ENCODE results near the gene NLGN4Y.

The NLGN4Y gene

DNA sequence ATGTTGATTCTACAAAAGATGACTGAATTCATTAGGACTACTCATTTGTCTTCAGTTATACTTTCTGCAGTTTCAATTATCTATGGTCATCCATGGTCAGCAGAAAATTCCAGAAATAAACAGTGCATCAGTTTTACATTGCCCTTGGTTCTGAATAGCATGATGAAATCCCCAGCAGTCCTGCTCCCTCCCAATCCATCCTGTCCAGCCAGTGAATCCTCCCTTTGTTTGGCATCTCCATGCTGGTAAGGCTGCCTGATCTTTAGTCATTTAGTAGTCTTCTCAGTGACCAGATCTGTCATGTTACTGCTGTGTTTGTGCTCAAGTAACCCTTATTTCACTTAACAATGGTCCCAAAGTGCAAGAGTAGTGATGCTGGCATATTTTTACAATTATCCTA lies 239.3 kb downstream of the NLGN4Y start:
- ATAC-seq: no peak
- H3K9me3 Mint-ChIP-seq: no peaks in the 10 kb centered on the region
- no peaks in the 10 kb centered on the region for H3K4me1 Mint-ChIP-seq

DNA sequence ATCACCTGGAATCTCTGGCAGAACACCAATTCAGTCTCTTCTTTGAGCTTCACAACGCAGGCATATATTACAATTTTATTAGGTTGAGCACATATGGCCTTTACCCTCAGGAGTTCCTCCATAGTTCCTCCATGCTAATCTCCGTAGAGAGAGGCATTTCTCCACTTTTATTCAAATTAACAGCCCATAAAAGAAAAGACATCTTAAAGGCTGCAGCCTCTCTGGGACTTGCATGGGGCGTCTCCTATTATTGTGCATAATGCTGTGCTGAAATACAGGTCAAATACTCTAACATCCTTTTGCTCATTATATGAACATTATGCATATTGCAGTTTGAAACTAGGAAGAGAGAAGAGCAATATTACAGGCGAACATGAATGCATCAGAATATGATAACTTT lies 253.9 kb downstream of the NLGN4Y start:
- H3K27me3 Mint-ChIP-seq: no peaks in the 10 kb centered on the region
- ATAC-seq: no peak
- H3K9me3 Mint-ChIP-seq: peaks cover 4% of the 10 kb centered on the region
- no peak overlapping the region for H3K27ac Mint-ChIP-seq
- H3K4me3 Mint-ChIP-seq: no peak overlapping the region
- DNase-seq: no peak
- H3K36me3 Mint-ChIP-seq (ENCODE audit: low read depth): no peaks in the 10 kb centered on the region
- H3K4me1 Mint-ChIP-seq: no peaks in the 10 kb centered on the region

More for the DNA sequence above, 239.3 kb downstream of the NLGN4Y start:
- DNase-seq: no peak
- Mint-ChIP-seq H3K27ac (no peak overlapping the region), H3K36me3 (ENCODE audit: low read depth) (no peaks in the 10 kb centered on the region), H3K27me3 (no peaks in the 10 kb centered on the region), H3K4me3 (no peak overlapping the region)

DNA sequence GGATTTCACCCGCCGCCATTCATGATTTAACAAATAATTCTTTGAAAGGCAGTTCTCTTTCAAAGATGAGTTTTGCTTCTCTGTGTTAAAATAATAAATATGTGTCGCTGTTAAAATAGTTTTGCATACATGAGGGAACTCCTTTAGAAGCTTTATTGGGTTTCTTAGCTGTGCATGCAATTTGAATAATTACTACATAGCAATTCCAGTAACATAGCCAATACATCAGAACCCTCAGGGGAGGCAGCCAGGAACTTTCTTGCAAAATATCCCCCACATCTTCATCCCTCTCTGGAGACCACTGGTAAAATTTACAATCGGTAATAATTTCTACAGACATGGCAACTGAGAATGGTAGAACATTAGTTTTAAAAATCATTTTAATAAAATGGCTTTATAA lies 268.8 kb downstream of the NLGN4Y start:
- no peak overlapping the region for H3K27ac Mint-ChIP-seq
- H3K4me3 Mint-ChIP-seq: no peak overlapping the region
- H3K36me3 Mint-ChIP-seq (ENCODE audit: low read depth): no peaks in the 10 kb centered on the region
- peaks cover 5% of the 10 kb centered on the region for H3K9me3 Mint-ChIP-seq
- H3K27me3 Mint-ChIP-seq: no peaks in the 10 kb centered on the region
- ATAC-seq (no peak), DNase-seq (no peak)
- no peaks in the 10 kb centered on the region for H3K4me1 Mint-ChIP-seq

DNA sequence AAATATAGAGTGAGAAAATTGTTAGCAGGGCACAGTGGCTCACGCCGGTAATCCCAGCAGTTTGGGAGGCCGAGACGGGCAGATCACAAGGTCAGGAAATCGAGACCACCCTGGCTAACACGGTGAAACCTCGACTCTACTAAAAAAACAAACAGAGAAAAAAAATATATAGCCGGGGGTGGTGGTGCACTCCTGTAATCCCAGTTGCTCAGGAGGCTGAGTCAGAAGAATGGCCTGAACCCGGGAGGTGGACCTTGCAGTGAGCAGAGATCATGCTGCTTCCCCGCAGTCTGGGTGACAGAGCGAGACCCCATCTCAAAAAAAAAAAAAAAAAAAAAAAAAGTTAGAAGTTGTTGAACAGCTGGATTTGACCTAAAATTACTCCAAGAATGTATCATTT lies 269.3 kb downstream of the NLGN4Y start:
- Mint-ChIP-seq H3K9me3 (peaks cover 8% of the 10 kb centered on the region), H3K27me3 (no peaks in the 10 kb centered on the region), H3K27ac (no peak overlapping the region), H3K36me3 (ENCODE audit: low read depth) (no peaks in the 10 kb centered on the region), H3K4me3 (no peak overlapping the region), H3K4me1 (no peaks in the 10 kb centered on the region)
- DNase-seq (no peak), ATAC-seq (no peak)

DNA sequence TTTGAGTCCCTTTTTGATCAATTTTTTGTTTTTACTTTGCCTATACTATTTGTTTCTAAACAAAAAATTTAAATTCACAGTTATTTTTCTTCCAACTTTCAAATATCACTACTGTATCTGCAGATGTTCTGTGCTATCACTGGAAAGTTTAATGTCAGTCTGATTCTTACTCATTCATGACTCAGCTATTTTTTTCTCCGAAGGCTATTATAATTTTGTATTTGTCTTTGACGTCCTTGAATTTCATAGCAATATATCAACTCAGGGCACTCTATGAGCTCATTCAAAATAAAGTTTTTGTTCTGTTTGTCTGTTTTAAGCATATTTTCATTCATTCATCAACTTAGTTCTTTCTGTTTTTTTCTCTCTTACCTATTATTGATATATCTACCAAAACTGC lies 273.7 kb downstream of the NLGN4Y start:
- ATAC-seq: no peak
- no peak overlapping the region for H3K4me3 Mint-ChIP-seq
- peaks cover 4% of the 10 kb centered on the region for H3K9me3 Mint-ChIP-seq
- no peak overlapping the region for H3K27ac Mint-ChIP-seq
- H3K36me3 Mint-ChIP-seq (ENCODE audit: low read depth): no peaks in the 10 kb centered on the region
- no peaks in the 10 kb centered on the region for H3K27me3 Mint-ChIP-seq
- no peaks in the 10 kb centered on the region for H3K4me1 Mint-ChIP-seq
- DNase-seq: no peak

DNA sequence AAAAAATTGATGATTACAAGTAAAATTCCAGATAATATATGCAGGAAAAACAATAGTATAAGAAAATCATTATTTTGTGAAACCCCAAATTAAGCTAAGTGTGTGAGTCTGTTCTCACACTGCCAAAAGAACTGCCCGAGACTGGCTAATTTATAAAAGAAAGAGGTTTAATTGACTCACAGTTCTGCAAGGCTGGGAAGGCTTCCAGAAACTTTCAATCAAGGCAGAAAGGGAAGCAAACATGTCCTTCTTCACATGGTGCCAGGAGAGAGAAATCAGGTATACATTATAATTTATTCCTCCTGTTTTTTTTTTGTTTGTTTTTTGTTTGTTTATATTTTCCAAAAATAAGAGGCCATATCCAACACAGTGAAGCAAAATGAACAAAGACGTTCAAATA lies 276.8 kb downstream of the NLGN4Y start:
- DNase-seq: no peak
- Mint-ChIP-seq H3K27ac (no peak overlapping the region), H3K36me3 (ENCODE audit: low read depth) (no peaks in the 10 kb centered on the region), H3K27me3 (no peaks in the 10 kb centered on the region), H3K4me3 (no peak overlapping the region), H3K9me3 (peaks cover 9% of the 10 kb centered on the region), H3K4me1 (no peaks in the 10 kb centered on the region)
- ATAC-seq: no peak

DNA sequence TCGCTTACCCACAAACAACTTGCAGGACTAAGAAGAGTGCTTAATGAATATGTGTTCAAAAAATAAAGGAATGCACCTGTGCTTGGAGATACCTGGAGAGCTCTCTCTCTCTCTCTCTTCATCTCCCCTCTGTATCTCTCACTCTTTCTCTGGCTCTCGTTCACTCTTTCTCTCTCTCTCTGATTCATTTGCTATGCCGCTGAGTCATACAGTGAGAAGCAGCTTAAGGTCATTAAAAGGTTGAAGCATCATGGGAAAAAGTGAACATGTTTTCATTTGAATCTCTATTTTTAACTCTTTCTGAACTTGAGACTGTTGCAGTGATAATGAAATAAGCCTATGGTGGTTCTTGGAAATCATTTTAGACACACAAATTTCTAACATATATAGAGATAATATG lies 277.8 kb downstream of the NLGN4Y start:
- no peak for DNase-seq
- ATAC-seq: no peak
- peaks cover 9% of the 10 kb centered on the region for H3K9me3 Mint-ChIP-seq
- no peaks in the 10 kb centered on the region for H3K27me3 Mint-ChIP-seq
- H3K4me3 Mint-ChIP-seq: no peak overlapping the region
- H3K27ac Mint-ChIP-seq: no peak overlapping the region
- H3K4me1 Mint-ChIP-seq: no peaks in the 10 kb centered on the region
- H3K36me3 Mint-ChIP-seq (ENCODE audit: low read depth): no peaks in the 10 kb centered on the region

DNA sequence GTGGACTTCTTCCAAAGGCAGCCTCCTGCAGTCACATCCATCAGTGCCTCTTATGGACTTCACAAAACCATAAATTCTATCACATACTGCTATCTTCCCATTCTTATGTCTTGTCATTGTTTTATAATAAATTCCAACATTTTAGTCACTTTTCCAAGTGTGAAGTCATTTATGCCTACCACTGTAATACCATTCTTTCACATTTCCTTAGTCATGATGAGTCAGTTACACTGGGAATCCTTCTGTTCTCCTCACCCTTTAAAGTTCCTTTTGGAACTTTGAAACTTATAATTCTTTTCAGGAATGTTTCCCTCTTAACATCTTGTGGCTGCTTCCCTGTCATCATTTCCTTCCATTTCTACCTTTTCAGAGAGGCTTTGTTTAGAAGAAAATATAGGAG lies 279.7 kb downstream of the NLGN4Y start:
- H3K27ac Mint-ChIP-seq: no peak overlapping the region
- no peaks in the 10 kb centered on the region for H3K4me1 Mint-ChIP-seq
- H3K36me3 Mint-ChIP-seq (ENCODE audit: low read depth): no peaks in the 10 kb centered on the region
- peaks cover 5% of the 10 kb centered on the region for H3K9me3 Mint-ChIP-seq
- ATAC-seq (no peak), DNase-seq (no peak)
- H3K27me3 Mint-ChIP-seq: no peaks in the 10 kb centered on the region
- H3K4me3 Mint-ChIP-seq: no peak overlapping the region

DNA sequence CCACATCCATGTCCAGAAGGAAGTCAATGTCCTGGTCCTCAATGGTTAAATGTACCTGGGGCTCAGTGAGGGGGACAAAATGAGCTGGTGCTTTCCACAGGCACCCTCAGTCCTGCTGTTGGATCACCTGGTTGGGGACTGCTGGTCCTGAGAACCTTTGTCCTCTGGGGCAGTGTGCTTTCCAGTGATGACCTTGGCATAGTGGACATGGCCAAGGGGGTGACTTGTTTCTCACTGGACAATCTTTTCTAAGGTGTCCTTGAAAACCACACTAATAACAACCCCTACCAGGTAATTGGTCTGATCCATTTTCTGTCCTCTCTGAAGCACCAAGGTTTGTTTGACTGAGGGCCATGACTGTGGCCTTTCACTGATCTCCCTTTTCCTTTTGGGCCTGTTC lies 294.1 kb downstream of the NLGN4Y start:
- no peak for ATAC-seq
- Mint-ChIP-seq H3K27me3 (no peaks in the 10 kb centered on the region), H3K36me3 (ENCODE audit: low read depth) (no peaks in the 10 kb centered on the region), H3K4me3 (no peak overlapping the region), H3K4me1 (no peaks in the 10 kb centered on the region), H3K9me3 (no peaks in the 10 kb centered on the region), H3K27ac (no peak overlapping the region)
- no peak for DNase-seq

DNA sequence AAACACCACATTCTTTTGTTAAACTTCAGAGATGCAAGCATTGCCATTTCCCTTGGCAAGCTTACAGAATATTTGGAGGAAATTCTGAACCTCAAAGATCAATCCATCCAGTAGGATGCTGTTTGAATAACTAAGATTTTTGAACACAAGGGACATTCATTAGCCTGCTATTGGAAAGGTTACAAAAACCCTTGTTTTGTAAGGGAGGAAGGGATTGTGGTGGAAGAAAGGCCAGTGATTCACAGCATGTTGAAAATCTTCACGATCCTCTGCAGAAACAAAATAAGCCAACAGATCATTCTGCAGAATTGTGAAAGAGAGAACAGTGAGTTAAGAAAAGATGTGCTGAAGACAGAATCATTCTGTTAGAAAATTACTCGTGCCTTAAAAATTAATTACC lies 297.9 kb downstream of the NLGN4Y start:
- ATAC-seq (no peak), DNase-seq (no peak)
- no peaks in the 10 kb centered on the region for H3K27me3 Mint-ChIP-seq
- no peaks in the 10 kb centered on the region for H3K4me1 Mint-ChIP-seq
- no peak overlapping the region for H3K4me3 Mint-ChIP-seq
- no peaks in the 10 kb centered on the region for H3K36me3 Mint-ChIP-seq (ENCODE audit: low read depth)
- no peak overlapping the region for H3K27ac Mint-ChIP-seq
- no peaks in the 10 kb centered on the region for H3K9me3 Mint-ChIP-seq

DNA sequence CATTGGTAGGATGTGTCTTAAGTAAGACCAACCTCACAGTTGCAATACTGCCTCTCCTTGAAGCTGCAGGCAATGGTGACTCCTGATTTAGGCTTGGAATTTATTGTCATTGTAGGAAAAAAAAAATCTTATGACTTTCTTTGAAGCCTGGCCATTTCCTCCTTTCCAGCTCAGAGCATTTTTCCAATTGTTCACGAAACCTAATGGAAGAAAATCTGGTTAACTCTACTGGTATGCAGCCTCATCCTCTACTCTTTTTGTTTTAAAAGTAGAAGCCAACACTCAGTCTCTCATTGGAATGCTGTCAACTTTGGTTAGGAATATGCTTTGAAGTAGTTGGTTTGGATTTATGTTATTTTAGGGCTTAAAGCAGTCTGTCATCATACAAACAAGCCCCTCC lies 298.6 kb downstream of the NLGN4Y start:
- ATAC-seq: no peak
- H3K36me3 Mint-ChIP-seq (ENCODE audit: low read depth): no peaks in the 10 kb centered on the region
- H3K27ac Mint-ChIP-seq: no peak overlapping the region
- DNase-seq: no peak
- no peak overlapping the region for H3K4me3 Mint-ChIP-seq
- no peaks in the 10 kb centered on the region for H3K9me3 Mint-ChIP-seq
- H3K27me3 Mint-ChIP-seq: no peaks in the 10 kb centered on the region
- H3K4me1 Mint-ChIP-seq: no peaks in the 10 kb centered on the region

DNA sequence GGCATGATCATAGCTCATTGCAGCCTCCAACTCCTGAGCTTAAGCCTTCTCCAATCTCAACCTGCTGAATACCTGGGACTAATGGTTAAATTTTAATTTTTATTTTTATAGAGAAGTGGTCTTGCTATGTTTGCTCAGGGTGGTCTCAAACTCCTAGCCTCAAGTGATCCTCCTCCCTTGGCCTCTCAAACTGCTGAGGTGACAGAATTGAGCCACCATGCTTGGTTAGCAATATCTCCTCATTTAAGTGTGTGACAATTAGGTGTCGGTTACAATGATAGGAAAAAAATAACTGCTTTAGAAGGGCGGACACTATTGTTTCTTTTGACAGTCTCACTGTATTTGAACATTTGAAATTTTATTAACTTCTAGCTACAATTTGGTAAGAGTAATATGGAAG lies 300.3 kb downstream of the NLGN4Y start:
- no peak overlapping the region for H3K4me3 Mint-ChIP-seq
- H3K9me3 Mint-ChIP-seq: no peaks in the 10 kb centered on the region
- H3K36me3 Mint-ChIP-seq (ENCODE audit: low read depth): no peaks in the 10 kb centered on the region
- ATAC-seq: no peak
- no peak overlapping the region for H3K27ac Mint-ChIP-seq
- no peak for DNase-seq
- no peaks in the 10 kb centered on the region for H3K27me3 Mint-ChIP-seq
- no peaks in the 10 kb centered on the region for H3K4me1 Mint-ChIP-seq

DNA sequence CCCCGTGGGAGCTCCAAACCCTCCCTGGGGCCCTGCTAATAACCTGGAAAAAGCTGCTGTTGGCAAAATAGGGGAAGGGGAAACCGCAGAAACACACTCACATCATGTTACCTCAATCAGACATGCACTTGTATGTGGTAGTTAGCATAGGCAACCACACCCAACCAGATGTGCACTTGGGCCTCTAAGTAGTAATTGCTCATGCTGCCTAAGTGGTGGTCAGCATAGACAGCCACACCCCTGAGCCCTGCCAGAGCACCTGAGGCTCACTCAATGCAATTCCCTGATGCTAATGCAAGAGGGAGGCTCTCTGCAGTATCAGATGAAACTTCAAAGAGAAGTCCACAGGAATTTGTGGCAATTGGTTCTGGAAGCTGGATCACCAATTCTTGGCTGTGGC lies 301.4 kb downstream of the NLGN4Y start:
- Mint-ChIP-seq H3K9me3 (no peaks in the 10 kb centered on the region), H3K4me1 (no peaks in the 10 kb centered on the region)

DNA sequence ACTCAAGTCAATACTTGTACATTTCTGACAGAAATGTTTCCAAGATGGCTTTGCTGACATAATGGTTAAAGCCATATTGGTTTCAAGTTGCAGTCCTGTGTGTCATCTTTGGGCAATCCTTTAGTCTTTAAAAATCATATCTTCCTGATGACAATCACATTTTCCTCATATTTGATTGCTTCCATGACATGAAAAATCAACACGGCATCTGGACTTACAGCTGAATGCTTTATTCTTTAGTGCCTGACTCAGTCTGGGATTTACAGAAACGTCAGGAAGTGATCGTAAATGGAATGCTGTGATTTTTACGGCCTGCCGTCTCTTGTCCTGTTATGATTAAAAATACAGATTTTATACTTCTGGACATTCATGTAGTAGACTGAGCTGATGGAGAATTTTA lies 304.2 kb downstream of the NLGN4Y start:
- Mint-ChIP-seq H3K4me1 (no peaks in the 10 kb centered on the region), H3K9me3 (no peaks in the 10 kb centered on the region), H3K36me3 (ENCODE audit: low read depth) (no peaks in the 10 kb centered on the region), H3K27me3 (no peaks in the 10 kb centered on the region), H3K27ac (no peak overlapping the region), H3K4me3 (no peak overlapping the region)
- no peak for ATAC-seq
- DNase-seq: no peak

More for the DNA sequence above, 301.4 kb downstream of the NLGN4Y start:
- Mint-ChIP-seq H3K36me3 (ENCODE audit: low read depth) (no peaks in the 10 kb centered on the region), H3K27me3 (no peaks in the 10 kb centered on the region), H3K27ac (no peak overlapping the region), H3K4me3 (no peak overlapping the region)
- no peak for ATAC-seq
- no peak for DNase-seq

DNA sequence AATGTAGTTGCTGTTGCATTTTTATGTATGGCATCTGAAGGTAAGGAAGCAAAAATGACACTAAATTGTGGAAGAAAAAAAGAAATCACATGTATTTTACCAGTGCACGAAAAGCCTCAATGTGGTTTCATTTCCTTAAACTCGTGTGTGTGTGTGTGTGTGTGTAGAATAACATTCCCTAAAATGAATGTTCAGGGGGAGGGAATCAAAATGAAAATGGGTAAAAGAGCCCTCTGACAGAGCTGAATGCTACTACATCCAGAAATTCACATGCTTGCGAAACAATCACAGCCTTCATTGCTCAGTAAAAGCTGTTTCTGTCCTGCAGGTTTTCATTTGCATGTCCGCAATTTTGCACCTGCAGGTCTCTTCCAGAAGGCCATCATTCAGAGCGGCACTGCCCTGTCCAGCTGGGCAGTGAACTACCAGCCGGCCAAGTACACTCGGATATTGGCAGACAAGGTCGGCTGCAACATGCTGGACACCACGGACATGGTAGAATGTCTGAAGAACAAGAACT lies 305.1 kb downstream of the NLGN4Y start:
- ATAC-seq (no peak), DNase-seq (no peak)
- H3K4me1 Mint-ChIP-seq: no peaks in the 10 kb centered on the region
- no peaks in the 10 kb centered on the region for H3K9me3 Mint-ChIP-seq
- no peak overlapping the region for H3K27ac Mint-ChIP-seq
- H3K27me3 Mint-ChIP-seq: no peaks in the 10 kb centered on the region
- H3K36me3 Mint-ChIP-seq (ENCODE audit: low read depth): no peaks in the 10 kb centered on the region
- H3K4me3 Mint-ChIP-seq: no peak overlapping the region

Data from activated naive CD8-positive, alpha-beta T cell treated with anti-CD3 and anti-CD28 coated beads, Interleukin-2, amount 50 U/mL, for 24 hours (primary cell).